Measurements from ENCODE around the gene LARGE1. TPM values are rescaled to one million over a fixed set of nuclear protein-coding genes. Genes with fewer than 3 reads are reported as not detected.
A peak's percentile ranks its signal among the peaks of the same experiment; 100 is the strongest.

LARGE1 gene
- total and polyA plus RNA-seq, 2 of the 13 experiments (the other 11 are each of a cell fraction or from before 2014, with no cell fraction given) = 8.4 to 11.0 TPM

DNA sequence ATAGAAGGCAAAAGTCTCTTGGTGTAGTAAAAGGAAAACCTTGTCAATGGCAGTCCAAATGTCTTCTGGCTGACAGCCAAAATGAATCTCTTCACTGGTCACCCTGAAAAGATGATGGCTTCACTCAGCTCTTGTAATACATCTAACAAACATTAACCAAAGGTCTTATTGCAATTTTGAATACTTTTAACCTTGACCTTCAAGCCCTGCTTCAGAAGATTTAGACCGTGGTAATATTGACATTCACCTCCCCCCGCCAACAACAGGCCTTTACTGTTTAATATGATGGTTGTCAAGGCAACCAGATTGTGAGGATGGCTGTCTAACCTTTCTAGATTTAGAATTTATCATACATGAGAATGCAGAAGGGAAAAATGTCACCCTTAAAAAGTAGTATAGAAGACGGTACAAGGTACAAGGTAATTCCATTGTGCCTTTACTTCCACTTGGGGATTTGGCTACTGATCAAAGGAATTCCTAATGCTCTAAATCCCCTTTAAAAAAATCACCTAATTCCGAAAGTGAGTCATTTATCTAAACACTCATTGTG is 342.3 kb downstream of the LARGE1 start:
- under 1% methylated on average over 4 of the region's 4 CpGs for WGBS (ENCODE audit: low lambda C conversion rate)
- peak; percentile 76 for ATAC-seq
- POLR2A ChIA-PET = interaction anchor here (0.6 to 3.2 kb wide), 6 partner anchors 16 to 372 kb away, joined by 3 to 91 read pairs (median 7); no protein-coding TSS in a partner anchor
- peak; percentile 84; the same call in 1 of the 2 replicates for TF ChIP-seq GATA4 (IDR thresholded peaks at IDR 0.05; ENCODE audit: borderline replicate concordance, low read depth)
- TF ChIP-seq NR2C2 (CRISPR knock-in tag; IDR thresholded peaks at IDR 0.05; ENCODE audit: borderline replicate concordance) = 0 out of 2 replicates have a peak, but pooled peaks have one; percentile 53
- TF ChIP-seq, protein P1, sequence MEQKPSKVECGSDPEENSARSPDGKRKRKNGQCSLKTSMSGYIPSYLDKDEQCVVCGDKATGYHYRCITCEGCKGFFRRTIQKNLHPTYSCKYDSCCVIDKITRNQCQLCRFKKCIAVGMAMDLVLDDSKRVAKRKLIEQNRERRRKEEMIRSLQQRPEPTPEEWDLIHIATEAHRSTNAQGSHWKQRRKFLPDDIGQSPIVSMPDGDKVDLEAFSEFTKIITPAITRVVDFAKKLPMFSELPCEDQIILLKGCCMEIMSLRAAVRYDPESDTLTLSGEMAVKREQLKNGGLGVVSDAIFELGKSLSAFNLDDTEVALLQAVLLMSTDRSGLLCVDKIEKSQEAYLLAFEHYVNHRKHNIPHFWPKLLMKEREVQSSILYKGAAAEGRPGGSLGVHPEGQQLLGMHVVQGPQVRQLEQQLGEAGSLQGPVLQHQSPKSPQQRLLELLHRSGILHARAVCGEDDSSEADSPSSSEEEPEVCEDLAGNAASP (CRISPR knock-in tag; IDR thresholded peaks at IDR 0.05; ENCODE audit: borderline replicate concordance) = peak; percentile 85
- TF ChIP-seq RXRB (CRISPR knock-in tag; IDR thresholded peaks at IDR 0.05; ENCODE audit: borderline replicate concordance) = peak; percentile 92
- peak; percentile 55; the same call in 1 of the 2 replicates for TF ChIP-seq KDM1A (CRISPR knock-in tag; IDR thresholded peaks at IDR 0.05)
- peak; percentile 93 for TF ChIP-seq HMG20A (CRISPR knock-in tag; IDR thresholded peaks at IDR 0.05; ENCODE audit: borderline replicate concordance)
- no peak for TF ChIP-seq SUZ12 (IDR thresholded peaks at IDR 0.05; ENCODE audit: low read depth, low read length)
- TF ChIP-seq, protein P2, sequence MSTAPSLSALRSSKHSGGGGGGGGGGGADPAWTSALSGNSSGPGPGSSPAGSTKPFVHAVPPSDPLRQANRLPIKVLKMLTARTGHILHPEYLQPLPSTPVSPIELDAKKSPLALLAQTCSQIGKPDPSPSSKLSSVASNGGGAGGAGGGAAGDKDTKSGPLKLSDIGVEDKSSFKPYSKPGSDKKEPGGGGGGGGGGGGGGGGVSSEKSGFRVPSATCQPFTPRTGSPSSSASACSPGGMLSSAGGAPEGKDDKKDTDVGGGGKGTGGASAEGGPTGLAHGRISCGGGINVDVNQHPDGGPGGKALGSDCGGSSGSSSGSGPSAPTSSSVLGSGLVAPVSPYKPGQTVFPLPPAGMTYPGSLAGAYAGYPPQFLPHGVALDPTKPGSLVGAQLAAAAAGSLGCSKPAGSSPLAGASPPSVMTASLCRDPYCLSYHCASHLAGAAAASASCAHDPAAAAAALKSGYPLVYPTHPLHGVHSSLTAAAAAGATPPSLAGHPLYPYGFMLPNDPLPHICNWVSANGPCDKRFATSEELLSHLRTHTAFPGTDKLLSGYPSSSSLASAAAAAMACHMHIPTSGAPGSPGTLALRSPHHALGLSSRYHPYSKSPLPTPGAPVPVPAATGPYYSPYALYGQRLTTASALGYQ (CRISPR knock-in tag; IDR thresholded peaks at IDR 0.05) = peak; percentile 90
- no peak for TF ChIP-seq ATF7-NPFF (CRISPR knock-in tag; IDR thresholded peaks at IDR 0.05; ENCODE audit: low read depth)
- peak; percentile 98 for TF ChIP-seq NFIC (IDR thresholded peaks at IDR 0.05; ENCODE audit: low read length)
- no peak for TF ChIP-seq SRSF9 (IDR thresholded peaks at IDR 0.05; ENCODE audit: borderline replicate concordance, insufficient read depth, low read depth, low read length, poor library complexity, severe bottlenecking)
- TF ChIP-seq MAFK (conservative IDR thresholded peaks at IDR 0.05 in 1 of 2, IDR thresholded peaks at IDR 0.05 in 1 of 2; ENCODE audit: low read length in 2 of 2) = no peak
- no peak for TF ChIP-seq ESRRA (CRISPR knock-in tag; IDR thresholded peaks at IDR 0.05; ENCODE audit: low read depth)
- TF ChIP-seq, protein P3, sequence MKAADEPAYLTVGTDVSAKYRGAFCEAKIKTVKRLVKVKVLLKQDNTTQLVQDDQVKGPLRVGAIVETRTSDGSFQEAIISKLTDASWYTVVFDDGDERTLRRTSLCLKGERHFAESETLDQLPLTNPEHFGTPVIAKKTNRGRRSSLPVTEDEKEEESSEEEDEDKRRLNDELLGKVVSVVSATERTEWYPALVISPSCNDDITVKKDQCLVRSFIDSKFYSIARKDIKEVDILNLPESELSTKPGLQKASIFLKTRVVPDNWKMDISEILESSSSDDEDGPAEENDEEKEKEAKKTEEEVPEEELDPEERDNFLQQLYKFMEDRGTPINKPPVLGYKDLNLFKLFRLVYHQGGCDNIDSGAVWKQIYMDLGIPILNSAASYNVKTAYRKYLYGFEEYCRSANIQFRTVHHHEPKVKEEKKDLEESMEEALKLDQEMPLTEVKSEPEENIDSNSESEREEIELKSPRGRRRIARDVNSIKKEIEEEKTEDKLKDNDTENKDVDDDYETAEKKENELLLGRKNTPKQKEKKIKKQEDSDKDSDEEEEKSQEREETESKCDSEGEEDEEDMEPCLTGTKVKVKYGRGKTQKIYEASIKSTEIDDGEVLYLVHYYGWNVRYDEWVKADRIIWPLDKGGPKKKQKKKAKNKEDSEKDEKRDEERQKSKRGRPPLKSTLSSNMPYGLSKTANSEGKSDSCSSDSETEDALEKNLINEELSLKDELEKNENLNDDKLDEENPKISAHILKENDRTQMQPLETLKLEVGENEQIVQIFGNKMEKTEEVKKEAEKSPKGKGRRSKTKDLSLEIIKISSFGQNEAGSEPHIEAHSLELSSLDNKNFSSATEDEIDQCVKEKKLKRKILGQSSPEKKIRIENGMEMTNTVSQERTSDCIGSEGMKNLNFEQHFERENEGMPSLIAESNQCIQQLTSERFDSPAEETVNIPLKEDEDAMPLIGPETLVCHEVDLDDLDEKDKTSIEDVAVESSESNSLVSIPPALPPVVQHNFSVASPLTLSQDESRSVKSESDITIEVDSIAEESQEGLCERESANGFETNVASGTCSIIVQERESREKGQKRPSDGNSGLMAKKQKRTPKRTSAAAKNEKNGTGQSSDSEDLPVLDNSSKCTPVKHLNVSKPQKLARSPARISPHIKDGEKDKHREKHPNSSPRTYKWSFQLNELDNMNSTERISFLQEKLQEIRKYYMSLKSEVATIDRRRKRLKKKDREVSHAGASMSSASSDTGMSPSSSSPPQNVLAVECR (CRISPR knock-in tag; IDR thresholded peaks at IDR 0.05; ENCODE audit: borderline replicate concordance) = peak; percentile 28; the same call in 1 of the 2 replicates
- TF ChIP-seq CREB1 (IDR thresholded peaks at IDR 0.05) = no peak
- TF ChIP-seq CREB1 (CRISPR knock-in tag; IDR thresholded peaks at IDR 0.05) = peak; percentile 46; the same call in 1 of the 2 replicates
- peak; percentile 48; the same call in 1 of the 2 replicates for TF ChIP-seq MEIS2 (CRISPR knock-in tag; IDR thresholded peaks at IDR 0.05)

More for the DNA sequence above, 342.3 kb downstream of the LARGE1 start:
- peak overlapping the region in 1 of 3 experiments; percentile 26; a peak in 1 of 6 replicates for H3K4me3 ChIP-seq (replicated peaks in 1 of 3; ENCODE audit: insufficient read depth in 1 of 3, low read depth in 2 of 3, low read length in 3 of 3)
- H4K20me1 ChIP-seq (ENCODE audit: insufficient read depth, low read length) = no peaks in the 10 kb centered on the region
- peak overlapping the region; percentile 74 for H3K4me2 ChIP-seq (ENCODE audit: low read depth, low read length)
- peak overlapping the region; percentile 90 for H3K27ac ChIP-seq (ENCODE audit: extremely low read length, insufficient read depth, low read length)
- BruUV-seq (replicated peaks) = no TSS peak
- intact Hi-C loops (cut with micrococcal nuclease; ENCODE audit: unreplicated experiment) (loop anchor here (1.0 to 10.0 kb wide), 2 partner anchors 38 to 243 kb away; no protein-coding TSS in a partner anchor), in situ Hi-C loops (cut with HindIII; ENCODE audit: extremely low pct_ligation_motif_present, low pct_unique_long_range_greater_than_20kb) (loop anchor here (5.0 to 10.0 kb wide), 3 partner anchors 36 to 273 kb away; no protein-coding TSS in a partner anchor)
- H3K9me3 ChIP-seq (ENCODE audit: low read length) = no peaks in the 10 kb centered on the region
- H3K79me2 ChIP-seq (ENCODE audit: insufficient read depth, low read length) = peaks cover 5% of the 10 kb centered on the region
- H2AFZ ChIP-seq (ENCODE audit: low read length) = no peak overlapping the region
- peaks cover 71% of the 10 kb centered on the region for H3K4me1 ChIP-seq (ENCODE audit: insufficient read depth, low read length)
- FAIRE-seq = peak; percentile 77
- peak; percentile 98 for DNase-seq (ENCODE audit: low spot score)
- H3K27me3 ChIP-seq (ENCODE audit: control insufficient read depth in 1 of 2, insufficient read depth in 2 of 2, low read length in 2 of 2) = no peaks in the 10 kb centered on the region
- H3K36me3 ChIP-seq (replicated peaks in 1 of 2; ENCODE audit: control insufficient read depth in 1 of 2, insufficient read depth in 2 of 2, low read length in 2 of 2) = no peaks in the 10 kb centered on the region
- CTCF ChIA-PET (ENCODE audit: low intra/inter-chr PET ratio, low total read pairs) = interaction anchor here (1.2 to 3.0 kb wide), 3 partner anchors 38 to 276 kb away, joined by 6 to 76 read pairs (median 31); no protein-coding TSS in a partner anchor
- H3K9ac ChIP-seq (ENCODE audit: insufficient read depth, low read depth, low read length) = peak overlapping the region; percentile 69
